IPS-15b (cell line): ENCODE results near the gene YOD1.

Source experiments
- H3K27me3 ChIP-seq: one replicate; pipeline ENCODE4 v1.6.1; 2013; ENCODE audit warnings: low read length; ENCODE audit not compliant: control insufficient read depth, insufficient read depth
- H3K36me3 ChIP-seq: one replicate; pipeline ENCODE4 v1.6.1; 2013; ENCODE audit warnings: low read length; ENCODE audit not compliant: control insufficient read depth, insufficient read depth
- H3K4me1 ChIP-seq: one replicate; pipeline ENCODE4 v1.6.1; 2013; ENCODE audit warnings: mild to moderate bottlenecking, low read length; ENCODE audit not compliant: control insufficient read depth, insufficient read depth
- H3K4me3 ChIP-seq: one replicate; pipeline ENCODE4 v1.5.1; 2013; ENCODE audit warnings: low read depth, low read length
- H3K9ac ChIP-seq: one replicate; pipeline ENCODE4 v1.6.1; 2013; ENCODE audit warnings: low read depth, mild to moderate bottlenecking, low read length
- H3K9me3 ChIP-seq: one replicate; pipeline ENCODE4 v1.6.1; 2013; ENCODE audit warnings: mild to moderate bottlenecking, low read length; ENCODE audit not compliant: control insufficient read depth, insufficient read depth

The YOD1 gene

GRCh38 chr1:207040181-207040533, 10.9 kb downstream of the YOD1 start:
- no peak overlapping the region for H3K4me3 ChIP-seq
- H3K9me3 ChIP-seq = no peaks in the 10 kb centered on the region
- no peaks in the 10 kb centered on the region for H3K36me3 ChIP-seq
- H3K4me1 ChIP-seq = no peaks in the 10 kb centered on the region
- peaks cover 2% of the 10 kb centered on the region for H3K27me3 ChIP-seq
- H3K9ac ChIP-seq = no peak overlapping the region

GRCh38 chr1:207039380-207040180, 11.4 kb downstream of the YOD1 start:
- H3K36me3 ChIP-seq = no peaks in the 10 kb centered on the region
- no peaks in the 10 kb centered on the region for H3K9me3 ChIP-seq
- H3K27me3 ChIP-seq = peaks cover 2% of the 10 kb centered on the region
- no peak overlapping the region for H3K4me3 ChIP-seq
- H3K9ac ChIP-seq = no peak overlapping the region
- no peaks in the 10 kb centered on the region for H3K4me1 ChIP-seq

GRCh38 chr1:207036865-207037264, 14.1 kb downstream of the YOD1 start:
- Histone ChIP-seq H3K36me3 (no peaks in the 10 kb centered on the region), H3K9me3 (no peaks in the 10 kb centered on the region), H3K4me3 (no peak overlapping the region), H3K4me1 (peaks cover 12% of the 10 kb centered on the region), H3K9ac (no peak overlapping the region), H3K27me3 (peaks cover 2% of the 10 kb centered on the region)

- Histone ChIP-seq H3K27me3 (peaks cover 2% of the 10 kb centered on the region), H3K9ac (no peak overlapping the region), H3K4me1 (peaks cover 12% of the 10 kb centered on the region)
Observed at GRCh38 chr1:207035877-207036551, 15.0 kb downstream of the YOD1 start.

GRCh38 chr1:207034998-207035397, 16.0 kb downstream of the YOD1 start:
- no peak overlapping the region for H3K4me3 ChIP-seq
- H3K4me1 ChIP-seq = peaks cover 12% of the 10 kb centered on the region
- no peaks in the 10 kb centered on the region for H3K9me3 ChIP-seq
- no peaks in the 10 kb centered on the region for H3K36me3 ChIP-seq
- no peak overlapping the region for H3K9ac ChIP-seq
- H3K27me3 ChIP-seq = peaks cover 2% of the 10 kb centered on the region

More at GRCh38 chr1:207035877-207036551, 15.0 kb downstream of the YOD1 start:
- Histone ChIP-seq H3K4me3 (no peak overlapping the region), H3K36me3 (no peaks in the 10 kb centered on the region), H3K9me3 (no peaks in the 10 kb centered on the region)

- H3K4me3 ChIP-seq = no peak overlapping the region
- peaks cover 2% of the 10 kb centered on the region for H3K27me3 ChIP-seq
- H3K36me3 ChIP-seq = no peaks in the 10 kb centered on the region
- no peak overlapping the region for H3K9ac ChIP-seq
- no peaks in the 10 kb centered on the region for H3K9me3 ChIP-seq
- H3K4me1 ChIP-seq = peaks cover 12% of the 10 kb centered on the region
Observed at GRCh38 chr1:207034208-207034607, 16.8 kb downstream of the YOD1 start.

- H3K4me1 ChIP-seq = peaks cover 12% of the 10 kb centered on the region
- no peaks in the 10 kb centered on the region for H3K36me3 ChIP-seq
- H3K9me3 ChIP-seq = no peaks in the 10 kb centered on the region
- H3K4me3 ChIP-seq = peak overlapping the region; percentile 11
- H3K27me3 ChIP-seq = peaks cover 2% of the 10 kb centered on the region
- no peak overlapping the region for H3K9ac ChIP-seq
Observed at GRCh38 chr1:207033302-207033701, 17.7 kb downstream of the YOD1 start.

GRCh38 chr1:207032528-207033017, 18.4 kb downstream of the YOD1 start, which contains the start of gene C1orf116:
Gene C1orf116 (minus strand): TSS chr1:207032756. CDS start chr1:207027598, 5,158 bp downstream.
- Histone ChIP-seq H3K9me3 (no peaks in the 10 kb centered on the region), H3K36me3 (no peaks in the 10 kb centered on the region), H3K27me3 (peaks cover 2% of the 10 kb centered on the region), H3K9ac (no peak within 1 kb of the TSS), H3K4me3 (peak within 1 kb of the TSS; percentile 31), H3K4me1 (peaks cover 12% of the 10 kb centered on the region)

GRCh38 chr1:207031632-207032264, 19.3 kb downstream of the YOD1 start:
- no peaks in the 10 kb centered on the region for H3K36me3 ChIP-seq
- H3K4me1 ChIP-seq = peaks cover 12% of the 10 kb centered on the region
- no peak overlapping the region for H3K9ac ChIP-seq
- H3K9me3 ChIP-seq = no peaks in the 10 kb centered on the region
- no peak overlapping the region for H3K4me3 ChIP-seq
- H3K27me3 ChIP-seq = peaks cover 2% of the 10 kb centered on the region

GRCh38 chr1:207031016-207031415, 20.0 kb downstream of the YOD1 start:
- H3K27me3 ChIP-seq = no peaks in the 10 kb centered on the region
- no peaks in the 10 kb centered on the region for H3K36me3 ChIP-seq
- no peaks in the 10 kb centered on the region for H3K9me3 ChIP-seq
- H3K4me1 ChIP-seq = peaks cover 12% of the 10 kb centered on the region
- no peak overlapping the region for H3K9ac ChIP-seq
- H3K4me3 ChIP-seq = no peak overlapping the region

- H3K9me3 ChIP-seq = no peaks in the 10 kb centered on the region
- H3K36me3 ChIP-seq = no peaks in the 10 kb centered on the region
- no peaks in the 10 kb centered on the region for H3K27me3 ChIP-seq
- H3K4me1 ChIP-seq = peaks cover 12% of the 10 kb centered on the region
- H3K9ac ChIP-seq = no peak overlapping the region
- H3K4me3 ChIP-seq = no peak overlapping the region
Observed at GRCh38 chr1:207030522-207031009, 20.4 kb downstream of the YOD1 start.
